Right cardiac atrium (tissue), 5 donors: ENCODE measurements around the gene ERP44. TPM values are rescaled to one million over a fixed set of nuclear protein-coding genes. Genes with fewer than 3 reads are reported as not detected.
"Not testable (repeated sequence)": the region's sequence is repeated elsewhere in the genome, so short reads cannot be mapped to it uniquely, and the experiment has no call there.

ENCODE experiments used
- ATAC-seq, 2 donors: fragments of 200-7000 bp; cut with Tn5 transposase; one replicate each; pipeline versions ENCODE4 v1.8.0 to v1.9.1; 2020; ENCODE audit warnings: moderate library complexity in 2 of 2, mild to moderate bottlenecking in 1 of 2
- DNase-seq, 3 donors: peaks; one replicate each; pipeline ENCODE4 v3.0.0-alpha.2; 2020
- H3K27ac ChIP-seq: one replicate; pipeline ENCODE4 v1.5.1; 2013; ENCODE audit warnings: mild to moderate bottlenecking, low read length, control low read depth, moderate library complexity
- H3K27me3 ChIP-seq: one replicate; pipeline ENCODE4 v1.6.1; 2013; ENCODE audit not compliant: control insufficient read depth, insufficient read depth
- H3K4me1 ChIP-seq: one replicate; pipeline ENCODE4 v1.6.1; 2013; ENCODE audit warnings: low read length; ENCODE audit not compliant: control insufficient read depth, insufficient read depth
- H3K4me3 ChIP-seq: one replicate; pipeline ENCODE4 v1.5.1; 2013; ENCODE audit warnings: low read length, control low read depth
- H3K9me3 ChIP-seq: one replicate; pipeline ENCODE4 v1.6.1; 2013; ENCODE audit warnings: low read length; ENCODE audit not compliant: control insufficient read depth
- WGBS: extraction: QIAGEN DNeasy Blood & Tissue Kit; methylation state at CpG from one replicate; pipeline ENCODE4 v1.1.7; 2013; 5-methylcytosine and 5-hydroxymethylcytosine counted together
- intact Hi-C, 4 donors: fragments of 100-400 bp; cut with DNase I; formaldehyde crosslinking; loops; one replicate each; pipeline versions ENCODE4 v1.11.0 to v1.14.0; 2022 to 2023
- long read RNA-seq, 4 donors: library from polyadenylated mRNA; unstranded; transcript quantifications; one replicate each; pipeline ENCODE4 v2.0.0, GENCODE V29; 2020 to 2021
- polyA plus RNA-seq: library from polyadenylated mRNA; stranded (reverse); fragments of 200-250 nt; gene quantifications from one replicate; pipeline ENCODE4 v1.2.3, GENCODE V29; 2013
- total RNA-seq, 4 donors: library from RNA; stranded (reverse); fragmentation: NEBNext Ultra II Directional; extraction: Animal tissue kit (Norgen Biotek cat#: 25700); gene quantifications; one replicate each; pipeline ENCODE4 v1.2.1, GENCODE V29; 2021
- donor health status: healthy with polysubstance abuse.
- donor health status: DM: no; HTN: yes; CAD: no.
- donor health status: DM: no; HTN: no; CAD: no.
- donor health status: DM: no; HTN: yes; CAD: no; lungs with severe emphysema.
- donor health status: DM: yes; HTN: yes; CAD: no.

The ERP44 gene
- 10 to 100 TPM; 13.9 to 19.6 (median 16.9) TPM for total RNA-seq
- 16.5 TPM for polyA plus RNA-seq
- long read RNA-seq, donor 1, full-length matches to known transcripts, result 120 of 131 reads
- long read RNA-seq, donor 1, partial matches to known transcripts, result 2 of 131 reads
- long read RNA-seq, donor 1, other reads (novel, unspliced or antisense), result 9 of 131 reads
- long read RNA-seq, donor 2, full-length matches to known transcripts, result 51 of 52 reads
- long read RNA-seq, donor 2, partial matches to known transcripts, result 0 of 52 reads
- long read RNA-seq, donor 2, other reads (novel, unspliced or antisense), result 1 of 52 reads
- long read RNA-seq, donor 3, full-length matches to known transcripts, result 362 of 390 reads
- long read RNA-seq, donor 3, partial matches to known transcripts, result 4 of 390 reads
- long read RNA-seq, donor 3, other reads (novel, unspliced or antisense), result 24 of 390 reads
- long read RNA-seq, donor 4, full-length matches to known transcripts, result 48 of 50 reads
- long read RNA-seq, donor 4, partial matches to known transcripts, result 1 of 50 reads
- long read RNA-seq, donor 4, other reads (novel, unspliced or antisense), result 1 of 50 reads

- peak; percentile 99 to 100 for ATAC-seq
- peak within 1 kb of the TSS; percentile 75 for H3K4me3 ChIP-seq
- WGBS, result under 1% methylated on average over 54 of the region's 54 CpGs
- no peaks in the 10 kb centered on the region for H3K27me3 ChIP-seq
- peak; percentile 99 for DNase-seq
- H3K9me3 ChIP-seq, result no peaks in the 10 kb centered on the region
- H3K27ac ChIP-seq, result peak within 1 kb of the TSS; percentile 75
- intact Hi-C loops, result loop anchor here in 2 of 4 donors (5.0 to 10.0 kb wide), 2 partner anchors 72 to 274 kb away; partner anchors contain the start of gene NR4A3 (in 1 of the 2)
- no peaks in the 10 kb centered on the region for H3K4me1 ChIP-seq
Measured at GRCh38 chr9:100098887-100099721, at the start of gene ERP44, which contains the start of gene INVS. TSS of gene ERP44 (minus strand) at chr9:100099000. CDS start at chr9:100098840, 160 bp downstream. TSS of gene INVS (plus strand) at chr9:100099243. CDS start at chr9:100104522, 5,279 bp downstream.

- H3K9me3 ChIP-seq, H3K4me1 ChIP-seq, intact Hi-C loops, ATAC-seq, DNase-seq, H3K27ac ChIP-seq, H3K4me3 ChIP-seq, H3K27me3 ChIP-seq: not testable (repeated sequence)
- 87% methylated on average over 8 of the region's 8 CpGs for WGBS
Measured at GRCh38 chr9:100145976-100146375, 47.2 kb upstream of the ERP44 start.

- ATAC-seq, H3K27me3 ChIP-seq, intact Hi-C loops, H3K27ac ChIP-seq, DNase-seq, H3K4me1 ChIP-seq, H3K4me3 ChIP-seq, H3K9me3 ChIP-seq: not testable (repeated sequence)
- WGBS, result 87% methylated on average over 15 of the region's 15 CpGs
Measured at GRCh38 chr9:100145167-100145934, 46.6 kb upstream of the ERP44 start.

- H3K27ac ChIP-seq, H3K4me3 ChIP-seq, intact Hi-C loops, H3K9me3 ChIP-seq, DNase-seq, H3K4me1 ChIP-seq, ATAC-seq, H3K27me3 ChIP-seq: not testable (repeated sequence)
- 91% methylated on average over 9 of the region's 9 CpGs for WGBS
Measured at GRCh38 chr9:100141862-100142261, 43.1 kb upstream of the ERP44 start.

GRCh38 chr9:100140303-100140702 is 41.5 kb upstream of the ERP44 start:
- intact Hi-C loops, H3K9me3 ChIP-seq, H3K4me3 ChIP-seq, H3K27ac ChIP-seq, ATAC-seq, H3K4me1 ChIP-seq, H3K27me3 ChIP-seq, DNase-seq: not testable (repeated sequence)
- 96% methylated on average over 6 of the region's 6 CpGs for WGBS

GRCh38 chr9:100136799-100137198 is 38.0 kb upstream of the ERP44 start:
- 88% methylated on average over 5 of the region's 5 CpGs for WGBS

GRCh38 chr9:100134731-100135130 is 35.9 kb upstream of the ERP44 start:
- Histone ChIP-seq H3K27ac (no peak overlapping the region), H3K4me3 (no peak overlapping the region), H3K4me1 (no peaks in the 10 kb centered on the region), H3K27me3 (no peaks in the 10 kb centered on the region), H3K9me3 (no peaks in the 10 kb centered on the region)
- intact Hi-C loops, result no loop called here
- ATAC-seq, result no peak
- DNase-seq, result no peak
- 93% methylated on average over 3 of the region's 3 CpGs for WGBS

More at GRCh38 chr9:100136799-100137198, 38.0 kb upstream of the ERP44 start:
- H3K4me3 ChIP-seq, H3K4me1 ChIP-seq, H3K9me3 ChIP-seq, ATAC-seq, DNase-seq, H3K27ac ChIP-seq, H3K27me3 ChIP-seq, intact Hi-C loops: not testable (repeated sequence)

- Histone ChIP-seq H3K4me1 (no peaks in the 10 kb centered on the region), H3K27ac (no peak overlapping the region), H3K9me3 (no peaks in the 10 kb centered on the region), H3K4me3 (no peak overlapping the region), H3K27me3 (no peaks in the 10 kb centered on the region)
- ATAC-seq (no peak), DNase-seq (no peak)
- intact Hi-C loops, result no loop called here
- WGBS, result 98% methylated on average over 3 of the region's 3 CpGs
Measured at GRCh38 chr9:100131875-100132430, 33.2 kb upstream of the ERP44 start.

- Histone ChIP-seq H3K27me3 (no peaks in the 10 kb centered on the region), H3K9me3 (no peaks in the 10 kb centered on the region), H3K4me1 (no peaks in the 10 kb centered on the region), H3K4me3 (no peak overlapping the region), H3K27ac (no peak overlapping the region)
- ATAC-seq (no peak), DNase-seq (no peak)
- intact Hi-C loops, result no loop called here
- 75% methylated on average over 1 of the region's 1 CpG for WGBS
Measured at GRCh38 chr9:100131216-100131615, 32.4 kb upstream of the ERP44 start.

- Histone ChIP-seq H3K4me1 (no peaks in the 10 kb centered on the region), H3K9me3 (no peaks in the 10 kb centered on the region), H3K27ac (no peak overlapping the region), H3K4me3 (no peak overlapping the region), H3K27me3 (no peaks in the 10 kb centered on the region)
- no peak for DNase-seq
- intact Hi-C loops, result no loop called here
- no peak for ATAC-seq
Measured at GRCh38 chr9:100129772-100130171, 31.0 kb upstream of the ERP44 start.
